ENCODE measurements around the gene BGN.

BGN gene

DNA sequence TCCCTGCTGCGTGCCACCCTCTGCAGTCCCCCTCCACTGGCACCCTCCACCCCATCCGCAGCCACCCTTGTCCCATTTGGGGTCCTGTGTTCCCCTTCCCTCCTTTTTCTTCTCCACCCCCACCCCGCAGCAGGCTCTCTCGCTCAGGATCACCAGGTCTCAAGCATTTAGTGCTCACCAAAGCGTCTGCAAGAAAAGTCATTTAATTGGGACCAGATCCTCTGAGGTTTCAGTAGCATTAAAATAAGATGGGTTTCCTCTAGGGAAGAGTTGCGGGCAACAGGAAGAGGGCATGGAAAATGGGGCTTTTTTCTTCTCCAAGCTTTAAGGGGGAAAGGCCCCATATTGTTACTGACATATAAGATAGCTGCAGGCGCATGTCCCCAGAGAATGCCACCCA, 19.5 kb upstream of the BGN start:
- DNase-seq (ENCODE audit: low read depth) = no peak
- no peak for TF ChIP-seq CTCF (IDR thresholded peaks at IDR 0.05; ENCODE audit: low read depth, low read length, missing control alignments)
- no peak overlapping the region for H3K4me3 ChIP-seq (ENCODE audit: low read depth, low read length)

DNA sequence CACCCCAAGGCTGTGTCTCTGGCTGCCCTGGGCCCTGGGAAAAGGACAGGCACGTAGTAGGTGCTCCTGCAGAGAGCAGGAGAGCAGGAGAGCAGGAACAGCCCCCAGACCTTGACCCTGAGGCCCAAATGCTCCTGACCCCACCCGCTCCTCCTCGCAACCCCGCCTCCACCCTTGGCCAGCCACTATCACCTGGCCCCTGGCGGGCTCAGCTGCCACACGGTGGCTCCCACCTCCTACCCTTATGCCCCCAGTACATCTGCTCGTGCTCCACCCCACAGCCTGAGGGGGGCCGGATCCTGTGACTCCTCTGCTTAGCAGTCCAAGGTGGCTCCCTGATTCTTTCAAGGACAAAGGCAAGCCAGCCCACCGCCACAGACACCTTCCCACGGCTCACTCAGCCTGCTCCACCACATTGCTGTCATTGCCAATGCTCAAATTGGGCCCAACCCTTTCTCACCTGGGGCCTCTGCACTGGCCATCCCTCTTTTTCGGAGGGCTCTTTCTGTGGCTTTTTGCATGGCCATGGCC, 19.0 kb upstream of the BGN start:
- DNase-seq (ENCODE audit: low read depth) = no peak
- H3K4me3 ChIP-seq (ENCODE audit: low read depth, low read length) = no peak overlapping the region
- no peak for TF ChIP-seq CTCF (IDR thresholded peaks at IDR 0.05; ENCODE audit: low read depth, low read length, missing control alignments)

DNA sequence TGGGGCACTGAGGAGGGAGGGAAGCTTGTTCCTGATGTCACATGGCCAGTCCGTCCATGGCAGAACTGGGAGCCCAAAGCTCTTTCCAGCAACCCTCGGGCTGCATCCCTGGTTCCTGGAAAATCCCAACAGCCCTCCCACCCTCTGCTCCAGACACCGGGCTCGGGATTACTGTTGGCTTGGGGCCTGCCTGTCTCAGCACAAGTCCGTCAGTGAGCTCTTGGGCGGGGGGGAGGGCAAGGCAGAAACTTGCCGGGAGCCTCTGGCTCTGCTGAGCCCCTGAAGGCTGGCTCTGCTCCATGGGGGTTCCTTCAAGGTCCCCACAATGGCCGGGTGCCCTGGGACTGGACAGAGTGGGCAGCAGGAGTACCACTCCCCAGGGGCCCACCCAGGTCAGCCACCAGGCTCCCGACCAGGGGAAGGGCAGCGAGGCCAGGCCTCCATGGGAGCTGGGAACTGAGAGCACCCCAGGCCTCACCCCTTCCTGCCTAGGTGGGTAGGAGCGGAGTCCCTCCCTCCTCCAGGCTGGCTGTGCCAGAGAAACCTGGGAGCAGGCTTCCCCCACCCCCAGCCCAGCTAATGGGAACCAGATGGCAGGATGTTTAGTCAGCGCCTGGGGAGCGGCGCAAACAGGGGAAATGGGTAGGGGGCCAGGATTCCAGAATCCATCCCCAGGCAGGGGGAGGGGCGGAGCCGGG, 18.0 kb upstream of the BGN start:
- no peak overlapping the region for H3K4me3 ChIP-seq (ENCODE audit: low read depth, low read length)
- DNase-seq (ENCODE audit: low read depth) = no peak
- TF ChIP-seq CTCF (IDR thresholded peaks at IDR 0.05; ENCODE audit: low read depth, low read length, missing control alignments) = no peak

DNA sequence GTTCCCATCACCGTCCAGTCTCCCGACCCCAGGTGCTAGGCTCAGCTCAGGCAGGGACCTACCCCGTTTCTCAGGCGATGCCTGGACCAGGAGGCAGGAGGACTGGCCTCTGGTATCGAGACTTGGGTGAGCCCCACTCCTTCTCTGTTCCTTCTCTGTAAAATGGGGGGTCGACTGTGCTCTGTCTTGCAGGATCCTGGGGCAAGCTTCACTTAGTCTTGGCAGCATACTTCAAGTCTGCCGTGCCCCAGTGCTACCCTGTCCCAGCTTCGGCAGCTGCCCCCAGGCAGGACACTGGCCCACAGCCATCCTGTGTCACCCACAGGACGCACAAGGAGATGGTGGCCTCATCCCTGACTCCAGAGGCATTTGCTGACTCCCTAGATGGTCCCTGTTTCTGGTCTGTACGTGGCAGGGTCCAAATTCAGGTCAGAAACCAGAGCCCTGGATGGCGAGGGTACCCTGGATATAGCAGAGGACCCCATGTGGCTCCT, 17.4 kb upstream of the BGN start:
- no peak overlapping the region for H3K4me3 ChIP-seq (ENCODE audit: low read depth, low read length)
- no peak for DNase-seq (ENCODE audit: low read depth)
- no peak for TF ChIP-seq CTCF (IDR thresholded peaks at IDR 0.05; ENCODE audit: low read depth, low read length, missing control alignments)

DNA sequence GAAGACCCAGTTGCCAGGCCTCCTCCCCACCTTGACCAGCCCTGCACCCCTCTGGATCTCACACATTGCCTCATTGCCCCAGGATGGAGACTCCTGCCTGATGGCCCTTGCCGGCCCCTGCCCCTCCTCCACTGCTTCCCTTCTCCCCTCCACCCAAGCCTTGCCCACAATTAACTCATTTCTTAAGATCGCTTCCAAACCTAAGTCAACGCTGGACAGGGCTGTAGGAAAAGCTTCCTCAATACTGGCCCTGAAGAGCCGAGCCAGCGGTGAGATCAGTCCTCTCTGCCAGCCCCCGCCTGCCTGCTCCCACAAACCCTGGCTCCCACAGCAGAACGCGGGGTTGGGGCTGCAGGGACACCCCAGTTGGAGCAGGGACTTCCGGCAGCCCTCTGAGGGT, 16.9 kb upstream of the BGN start:
- DNase-seq (ENCODE audit: low read depth) = no peak
- TF ChIP-seq CTCF (IDR thresholded peaks at IDR 0.05; ENCODE audit: low read depth, low read length, missing control alignments) = no peak
- H3K4me3 ChIP-seq (ENCODE audit: low read depth, low read length) = no peak overlapping the region

DNA sequence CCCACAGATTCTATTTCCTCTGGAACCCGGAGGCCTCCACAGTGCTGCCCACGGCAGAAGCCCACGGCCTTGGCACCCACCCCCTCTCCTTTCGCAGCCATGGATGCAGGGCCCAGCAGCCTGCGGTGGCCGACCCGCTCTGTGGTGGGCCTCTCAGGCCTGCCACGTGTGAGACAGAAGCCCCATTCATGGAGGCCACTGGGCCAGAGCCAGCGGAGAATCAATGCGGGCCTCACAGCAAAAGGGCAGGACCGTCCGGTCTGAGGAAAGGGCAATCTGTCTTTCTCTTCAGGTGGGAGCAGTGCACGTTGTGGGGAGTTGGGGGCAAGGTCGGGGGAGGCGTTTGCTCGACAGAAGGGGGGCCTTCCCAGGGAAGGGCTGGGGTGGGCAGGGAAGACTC, 16.0 kb upstream of the BGN start:
- TF ChIP-seq CTCF (IDR thresholded peaks at IDR 0.05; ENCODE audit: low read depth, low read length, missing control alignments) = no peak
- no peak for DNase-seq (ENCODE audit: low read depth)
- H3K4me3 ChIP-seq (ENCODE audit: low read depth, low read length) = no peak overlapping the region

- DNase-seq (ENCODE audit: low read depth) = no peak
- no peak for TF ChIP-seq CTCF (IDR thresholded peaks at IDR 0.05; ENCODE audit: low read depth, low read length, missing control alignments)
Observed at GRCh38 chrX:153481043-153481442, 13.7 kb upstream of the BGN start.

More at GRCh38 chrX:153481043-153481442, 13.7 kb upstream of the BGN start:
- H3K4me3 ChIP-seq (ENCODE audit: low read depth, low read length) = no peak overlapping the region
